NCI-H510A treated with DMSO at 0.1 percent for 48 hours (cell line): ENCODE results near the gene CWC27.

Experiments used
- DNase-seq: peaks from one replicate; lab custom pipeline; 2025; lab: John Stamatoyannopoulos, UW

The CWC27 gene

DNA sequence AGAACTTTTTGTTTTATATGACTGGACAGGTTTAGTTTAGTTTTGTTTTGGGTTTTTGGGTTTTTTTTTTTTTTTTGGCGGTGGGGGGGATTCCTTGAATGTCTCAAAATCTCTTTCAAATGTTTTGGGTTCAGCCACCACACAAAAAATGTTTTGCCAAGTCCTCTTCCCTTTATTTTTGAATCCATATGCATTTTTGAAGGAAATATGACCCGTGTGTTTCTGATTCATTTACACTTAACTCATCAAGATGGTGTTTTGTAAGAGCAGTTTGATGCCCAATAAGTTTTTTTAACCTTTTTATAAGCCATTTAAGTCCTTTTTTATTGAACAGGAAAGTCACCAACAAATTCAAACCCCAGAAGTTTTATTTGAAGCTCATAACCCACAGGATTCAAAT, 209.8 kb downstream of the CWC27 start:
- DNase-seq, result no peak

DNA sequence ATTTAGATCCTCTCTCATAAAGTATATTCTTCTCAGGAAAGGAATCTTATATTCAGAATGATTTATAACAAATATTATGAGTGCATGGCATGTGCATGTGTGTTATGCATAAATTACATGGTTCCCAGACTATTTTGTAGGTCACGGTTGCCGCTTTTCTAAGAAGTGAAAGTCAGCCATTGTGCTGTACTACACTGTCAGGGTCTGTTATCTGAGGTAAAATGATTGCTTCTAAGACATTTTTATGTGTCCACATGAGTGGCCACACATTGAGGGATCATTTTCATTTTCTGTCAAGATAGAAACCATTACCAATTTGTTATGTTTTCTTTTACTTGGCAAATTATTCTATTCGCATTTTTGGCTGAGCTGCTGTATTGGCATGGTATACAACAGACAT, 210.8 kb downstream of the CWC27 start:
- DNase-seq, result no peak

DNA sequence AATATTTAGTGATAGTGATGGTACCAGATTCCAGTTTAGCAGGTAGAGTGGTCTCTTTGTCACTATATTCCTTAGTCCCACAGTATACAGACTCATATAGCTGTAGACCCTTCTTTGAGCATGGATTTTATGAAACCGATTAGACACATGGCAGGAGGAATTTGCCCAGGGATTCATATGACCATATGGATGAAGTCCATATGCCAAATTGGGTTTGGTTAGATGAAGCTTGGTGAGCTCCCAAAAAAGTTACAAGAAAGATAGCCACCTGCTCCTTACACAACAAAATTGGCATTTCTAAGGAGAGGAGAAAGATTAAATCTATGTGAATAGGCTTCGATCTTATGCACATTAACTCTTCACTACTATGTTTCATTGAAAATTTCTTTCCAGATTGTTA, 211.4 kb downstream of the CWC27 start:
- DNase-seq, result no peak

DNA sequence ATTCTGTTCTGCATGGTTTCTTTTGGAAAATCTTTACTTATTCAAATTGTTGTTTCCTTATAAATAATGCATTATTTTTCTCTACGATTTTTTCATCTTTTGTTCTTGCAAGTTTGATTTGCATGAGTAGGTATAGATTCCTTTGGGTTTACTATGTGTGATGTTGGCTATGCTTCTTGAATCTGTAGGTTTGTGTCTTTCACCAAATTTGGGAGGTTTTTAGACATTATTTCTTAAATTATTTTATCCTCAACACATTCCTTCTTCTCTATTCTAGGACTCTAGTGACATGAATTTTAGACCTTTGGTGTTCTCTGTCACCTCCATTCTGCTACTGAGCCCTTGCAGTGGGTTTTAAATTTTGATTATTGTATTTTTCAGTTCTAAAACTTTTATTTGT, 219.0 kb downstream of the CWC27 start:
- DNase-seq, result no peak

DNA sequence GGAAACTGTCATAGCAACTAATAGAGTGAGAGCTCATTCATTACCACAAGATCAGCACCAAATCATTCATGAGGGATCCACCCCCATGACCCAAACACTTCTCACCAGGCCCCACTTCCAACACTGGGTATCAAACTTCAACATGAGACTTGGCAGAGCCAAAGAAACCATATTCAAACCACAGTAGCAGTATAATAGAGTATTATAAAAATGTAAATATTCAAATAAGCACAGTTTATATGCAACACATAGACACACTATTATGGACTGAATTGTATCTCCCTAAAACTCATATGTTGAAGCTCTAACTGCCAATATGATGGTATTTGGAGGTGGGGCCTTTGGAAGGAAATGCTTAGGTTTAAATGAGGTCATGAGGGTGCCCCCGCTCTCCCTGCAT, 240.5 kb downstream of the CWC27 start:
- no peak for DNase-seq

DNA sequence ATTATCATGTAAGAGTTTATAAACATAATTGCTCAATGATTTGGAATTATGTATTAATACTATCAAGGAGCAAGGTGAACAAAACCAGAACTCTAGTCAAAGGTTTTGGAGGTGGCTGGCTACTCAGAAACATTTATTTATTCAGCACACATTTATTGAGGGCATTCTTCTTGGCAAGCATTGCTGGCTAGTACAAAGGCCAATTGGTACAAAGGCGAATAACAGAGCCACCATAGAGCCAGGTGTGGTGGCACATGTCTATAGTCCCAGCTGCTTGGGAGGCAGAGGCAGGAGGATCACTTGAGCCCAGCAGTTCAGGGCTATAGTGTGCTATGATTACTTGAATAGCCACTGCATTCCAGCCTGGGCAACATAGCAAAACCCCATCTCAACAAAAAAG, 242.1 kb downstream of the CWC27 start:
- DNase-seq, result no peak

DNA sequence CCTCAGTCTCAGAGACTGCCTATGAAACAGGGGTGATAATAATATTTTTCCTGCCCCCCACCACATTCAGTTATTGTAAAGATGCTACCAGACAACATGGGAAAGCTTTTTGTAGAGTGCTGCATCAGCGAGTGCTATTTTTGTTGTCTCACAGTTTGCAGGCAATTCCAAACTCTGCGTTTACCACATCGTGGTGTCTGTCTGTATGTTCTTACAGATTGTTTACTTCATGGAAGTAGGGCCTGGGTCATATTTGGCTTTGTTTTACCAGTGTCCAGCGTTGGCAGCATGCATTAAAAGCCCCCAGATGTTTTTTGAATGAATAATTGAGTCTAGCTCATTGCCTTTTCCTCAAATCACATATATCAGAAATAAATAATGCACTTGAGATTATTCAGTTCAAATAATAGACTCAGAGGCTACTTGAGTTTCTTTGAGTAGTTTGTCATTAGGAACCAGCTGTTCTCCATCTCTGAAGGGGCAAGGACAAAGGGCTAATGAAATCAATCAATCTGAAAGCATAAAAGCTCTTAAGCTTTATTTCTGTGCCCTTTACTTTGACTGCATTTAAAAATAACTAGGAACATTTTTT, 243.7 kb downstream of the CWC27 start:
- no peak for DNase-seq

DNA sequence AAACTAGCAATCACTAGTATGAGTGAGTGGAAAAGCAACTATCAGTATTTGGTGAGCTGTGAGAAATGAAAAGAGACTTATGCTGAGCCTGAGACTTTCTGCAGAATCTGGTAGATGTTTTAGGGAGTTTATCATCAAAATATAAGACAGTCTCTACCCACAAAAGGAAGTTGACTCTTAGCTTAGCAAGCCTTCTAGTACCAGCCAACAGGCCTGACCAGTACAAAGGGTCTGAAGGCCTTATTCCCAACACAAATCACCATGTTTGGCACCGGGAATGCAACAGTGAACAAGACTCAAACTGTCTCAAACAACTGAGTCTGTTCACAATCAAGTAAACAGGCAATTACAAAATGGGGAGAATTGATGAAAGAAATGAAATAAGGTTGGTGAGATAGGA, 244.4 kb downstream of the CWC27 start:
- DNase-seq, result no peak

DNA sequence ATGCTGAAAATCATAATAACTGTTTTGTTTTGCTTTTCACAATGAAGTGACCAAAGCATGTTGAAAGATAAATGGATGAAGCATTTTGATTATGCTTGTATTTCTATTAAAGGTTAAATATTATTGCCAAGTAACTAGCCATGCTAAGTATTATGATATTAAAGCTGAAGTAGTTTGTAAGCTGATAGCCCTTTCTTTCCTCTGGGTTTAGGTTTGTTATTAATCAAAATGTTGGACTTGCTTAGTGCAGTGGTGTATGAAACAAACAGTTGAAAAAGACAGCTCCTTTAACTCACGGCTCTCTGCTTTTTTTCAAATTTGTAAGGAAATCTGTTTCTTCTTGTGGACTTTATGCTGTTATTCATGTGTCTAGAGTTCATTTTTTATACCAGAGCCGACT, 246.0 kb downstream of the CWC27 start:
- no peak for DNase-seq

DNA sequence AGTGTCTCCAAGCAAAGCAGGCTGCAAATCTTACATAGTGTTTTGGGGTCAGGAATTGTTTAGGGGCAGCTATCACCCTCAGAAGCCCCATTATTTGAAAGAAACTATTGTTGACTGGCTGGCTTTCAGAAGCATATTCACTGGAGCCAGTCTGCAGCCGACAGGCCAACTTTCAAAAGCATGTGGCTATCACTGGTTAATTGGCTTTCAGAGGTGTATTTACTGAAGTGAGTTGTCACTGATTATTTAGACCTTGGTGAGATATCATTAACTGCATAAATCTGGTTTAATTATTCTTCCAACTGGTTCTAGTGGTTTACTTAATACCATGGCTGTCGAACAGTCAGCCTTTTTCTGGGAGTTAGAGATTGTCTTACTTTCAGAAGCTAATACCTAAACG, 247.0 kb downstream of the CWC27 start:
- DNase-seq, result no peak

DNA sequence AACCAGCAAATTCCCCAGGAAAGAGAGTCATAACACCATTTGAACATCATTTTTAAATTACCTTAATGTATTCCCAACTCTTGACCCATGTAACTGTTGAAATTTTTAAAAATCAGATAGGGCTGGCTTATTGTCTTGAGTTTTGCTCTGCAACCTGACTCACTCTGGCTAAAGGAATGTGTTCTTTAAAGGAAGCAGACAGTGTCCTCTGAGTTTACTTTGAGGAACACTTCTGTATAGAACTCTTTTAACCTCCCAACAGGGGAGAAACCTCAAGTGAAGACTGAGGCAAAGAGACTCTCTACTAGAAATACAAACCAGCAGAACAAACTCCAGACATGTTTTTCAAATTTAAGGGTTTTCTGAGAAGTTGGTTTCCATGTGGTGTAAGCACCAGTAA, 248.9 kb downstream of the CWC27 start:
- no peak for DNase-seq

DNA sequence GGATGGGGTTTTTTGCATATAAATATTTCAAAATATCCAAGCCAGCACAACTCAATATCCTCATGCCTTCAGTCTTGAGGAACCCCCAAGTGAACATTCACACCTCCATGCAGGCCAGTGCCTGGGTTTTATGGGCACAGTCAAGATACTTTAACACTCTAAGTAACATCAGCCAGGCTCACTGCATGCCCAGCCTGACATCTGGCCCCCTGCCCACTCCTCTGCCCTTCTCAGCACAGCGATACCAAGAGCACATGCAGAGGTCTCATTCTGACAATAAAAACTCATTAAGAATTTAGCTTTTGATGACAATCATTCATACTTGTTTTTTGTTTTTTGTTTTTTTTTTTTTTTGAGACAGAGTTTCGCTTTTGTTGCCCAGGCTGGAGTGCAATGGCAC, 250.0 kb downstream of the CWC27 start:
- DNase-seq, result no peak

DNA sequence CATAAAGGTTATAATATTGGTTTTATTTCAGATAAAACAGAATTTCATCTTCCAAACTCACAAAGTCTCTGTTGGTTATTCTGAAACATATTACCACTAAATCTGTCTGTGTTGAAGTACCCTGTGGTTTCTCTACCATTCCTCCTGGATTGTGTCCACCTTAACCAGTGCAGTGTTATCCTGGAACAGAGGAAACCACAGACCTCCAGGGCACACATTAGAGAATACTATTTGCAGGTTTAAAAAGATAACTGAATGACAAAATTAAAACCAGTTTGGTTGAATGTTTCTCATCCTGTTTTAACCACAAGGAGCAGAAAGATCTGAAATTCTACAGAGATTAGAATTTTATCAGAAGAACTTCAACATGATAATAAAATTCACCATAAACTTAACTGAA, 251.8 kb downstream of the CWC27 start:
- DNase-seq, result no peak

DNA sequence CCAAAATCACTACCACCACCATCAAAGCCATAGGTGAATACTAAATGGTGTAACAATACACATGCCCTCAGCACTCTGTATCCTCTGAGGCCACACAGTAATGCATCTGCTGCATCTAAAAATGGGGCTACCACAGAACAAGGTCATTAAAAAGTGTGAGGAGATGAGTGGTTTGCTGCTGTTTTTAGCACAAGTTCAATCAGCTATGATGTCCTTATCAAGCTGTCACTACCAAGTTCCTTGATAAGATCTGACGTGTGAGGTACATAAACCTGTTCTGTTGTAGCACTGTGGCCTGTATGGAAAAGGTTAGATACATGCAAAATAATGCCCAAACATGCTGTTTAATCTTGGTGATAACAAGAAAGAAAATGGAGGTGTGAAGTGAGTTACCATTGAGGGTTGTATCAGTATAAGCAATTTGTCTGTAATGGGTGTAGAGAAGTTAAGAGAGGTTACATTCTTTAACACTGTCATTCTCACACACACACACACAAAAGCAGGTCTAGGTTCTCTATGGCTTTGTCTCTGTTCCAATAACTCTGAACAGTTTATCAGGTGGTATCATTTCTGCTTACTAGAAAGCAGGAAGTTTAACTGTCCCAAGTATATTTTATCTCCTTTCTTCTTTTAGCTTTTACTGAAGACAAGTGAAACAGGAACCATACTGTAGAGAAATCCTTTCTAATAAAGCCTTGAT, 252.9 kb downstream of the CWC27 start:
- no peak for DNase-seq

DNA sequence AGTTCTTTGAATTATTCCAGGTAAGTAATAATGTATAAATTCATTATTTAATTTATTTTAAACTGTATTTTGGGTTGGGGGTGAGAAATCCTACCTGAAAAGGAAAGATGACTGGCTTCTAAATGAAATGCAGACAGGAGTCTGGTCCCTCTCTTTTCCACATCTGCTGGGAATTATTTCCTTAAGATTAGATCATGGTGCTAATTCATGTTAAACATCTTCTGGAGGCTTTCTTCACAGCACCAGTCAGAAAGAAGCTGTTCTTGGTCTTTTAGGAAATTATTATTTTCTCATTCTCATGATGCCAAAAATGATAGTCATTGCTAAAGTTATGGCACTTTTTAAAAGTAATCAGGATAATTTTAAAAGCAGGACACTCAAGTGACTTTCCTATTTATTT, 254.2 kb downstream of the CWC27 start:
- DNase-seq, result no peak

DNA sequence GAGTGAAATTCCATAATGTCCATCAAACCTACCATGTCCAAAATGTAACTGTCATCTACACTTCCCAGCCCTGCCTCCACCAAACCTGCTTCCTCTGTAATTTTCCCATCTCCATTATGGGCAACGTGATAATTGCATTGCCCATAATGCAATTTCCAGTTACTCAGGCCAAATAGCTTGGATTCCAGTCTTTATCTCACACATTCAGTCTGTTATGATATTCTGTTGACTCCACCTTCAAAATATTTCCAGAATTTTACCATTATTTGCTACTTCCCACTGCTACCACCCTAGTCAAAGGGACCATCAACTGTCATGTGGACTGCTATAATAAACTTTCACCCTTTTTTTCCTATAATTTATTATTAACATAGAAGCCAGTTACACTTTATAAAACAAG, 256.0 kb downstream of the CWC27 start:
- no peak for DNase-seq

DNA sequence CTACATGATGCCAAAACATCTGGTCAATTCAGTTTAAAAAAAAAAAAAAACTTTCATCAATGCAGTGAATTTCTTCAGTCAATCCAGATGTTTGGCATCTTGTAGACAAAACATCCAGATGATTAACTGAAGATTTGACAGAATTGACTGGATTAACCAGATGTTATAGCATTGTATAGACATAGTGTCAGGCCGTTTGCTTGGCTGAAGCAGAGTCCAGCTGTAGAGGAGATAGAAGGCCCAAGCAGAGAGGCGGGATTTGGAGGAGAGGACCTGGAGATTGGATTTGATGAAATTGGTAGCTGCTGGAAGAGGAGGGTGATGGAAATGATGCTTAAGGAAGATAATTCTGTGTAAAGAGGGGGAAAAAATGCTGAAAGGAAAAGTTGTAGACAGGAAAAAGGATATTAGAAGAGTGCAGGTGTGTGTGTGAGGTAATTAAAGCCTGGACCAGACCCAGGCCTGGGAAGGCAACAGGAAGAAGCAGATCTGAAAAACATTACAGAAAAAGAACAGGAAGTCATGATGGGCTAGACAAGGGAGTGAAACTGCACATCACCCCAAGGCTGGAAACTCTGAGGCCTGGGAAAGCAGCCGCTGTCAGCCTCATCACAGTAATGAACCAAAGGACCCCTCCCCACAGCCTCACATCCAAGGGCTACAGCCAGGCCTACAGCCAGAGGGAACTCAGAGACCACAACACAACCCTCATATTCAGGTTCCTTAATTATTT, 258.3 kb downstream of the CWC27 start:
- DNase-seq, result no peak

DNA sequence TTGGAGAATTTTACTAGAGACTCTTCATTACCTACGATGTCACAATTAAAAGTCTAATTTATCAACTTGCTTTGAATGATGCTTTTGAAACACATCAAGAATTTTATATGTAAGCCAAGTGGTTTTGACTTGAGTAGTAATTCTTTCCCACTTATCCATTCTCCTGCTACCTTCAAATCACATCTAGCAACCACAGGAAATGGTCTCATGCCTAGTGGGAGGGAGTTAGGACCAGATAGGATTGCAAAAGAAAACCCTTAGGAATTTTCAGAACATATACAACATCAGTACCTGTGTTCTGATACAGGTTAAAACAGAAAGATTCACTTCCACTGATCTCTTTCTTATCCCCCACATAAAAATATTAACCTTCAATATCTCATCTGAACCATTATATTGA, 260.4 kb downstream of the CWC27 start:
- no peak for DNase-seq

DNA sequence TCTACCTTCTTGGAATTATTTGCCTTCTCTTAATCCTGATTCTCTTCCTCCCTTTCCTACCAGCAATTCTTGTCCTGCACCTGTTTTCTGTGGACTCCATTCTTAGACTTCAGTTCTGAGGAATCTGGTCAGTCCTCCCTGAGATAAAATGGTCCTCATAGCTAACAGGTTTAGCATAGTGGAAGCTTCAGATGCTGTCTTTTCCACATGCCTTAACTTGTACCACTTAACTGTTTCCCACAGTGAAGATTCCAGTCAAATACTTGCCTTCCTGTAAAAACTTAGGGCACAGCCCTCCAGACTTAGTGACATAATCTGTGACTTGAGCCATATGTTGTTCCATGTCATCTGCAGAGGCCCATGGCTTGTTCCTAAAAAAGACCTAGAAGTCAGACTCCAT, 261.3 kb downstream of the CWC27 start:
- no peak for DNase-seq

DNA sequence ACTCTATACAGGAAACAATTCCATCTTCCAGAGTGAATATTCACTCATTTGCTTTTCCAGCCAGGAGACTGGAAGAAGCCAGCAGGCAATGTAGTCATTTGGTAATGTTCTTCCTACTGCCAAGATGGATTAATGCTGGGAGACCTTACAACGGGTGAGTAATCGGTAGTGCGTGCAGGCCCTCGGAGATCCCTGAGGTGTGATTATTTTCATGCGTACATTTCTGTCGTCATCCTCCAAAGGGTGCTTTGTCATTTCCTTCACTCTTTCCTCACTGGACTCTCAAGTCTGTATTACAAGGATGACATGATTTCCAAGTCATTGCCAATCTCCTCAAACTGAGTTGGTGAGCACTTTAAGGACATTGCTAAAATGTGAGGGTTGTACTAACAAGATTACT, 263.5 kb downstream of the CWC27 start:
- no peak for DNase-seq

DNA sequence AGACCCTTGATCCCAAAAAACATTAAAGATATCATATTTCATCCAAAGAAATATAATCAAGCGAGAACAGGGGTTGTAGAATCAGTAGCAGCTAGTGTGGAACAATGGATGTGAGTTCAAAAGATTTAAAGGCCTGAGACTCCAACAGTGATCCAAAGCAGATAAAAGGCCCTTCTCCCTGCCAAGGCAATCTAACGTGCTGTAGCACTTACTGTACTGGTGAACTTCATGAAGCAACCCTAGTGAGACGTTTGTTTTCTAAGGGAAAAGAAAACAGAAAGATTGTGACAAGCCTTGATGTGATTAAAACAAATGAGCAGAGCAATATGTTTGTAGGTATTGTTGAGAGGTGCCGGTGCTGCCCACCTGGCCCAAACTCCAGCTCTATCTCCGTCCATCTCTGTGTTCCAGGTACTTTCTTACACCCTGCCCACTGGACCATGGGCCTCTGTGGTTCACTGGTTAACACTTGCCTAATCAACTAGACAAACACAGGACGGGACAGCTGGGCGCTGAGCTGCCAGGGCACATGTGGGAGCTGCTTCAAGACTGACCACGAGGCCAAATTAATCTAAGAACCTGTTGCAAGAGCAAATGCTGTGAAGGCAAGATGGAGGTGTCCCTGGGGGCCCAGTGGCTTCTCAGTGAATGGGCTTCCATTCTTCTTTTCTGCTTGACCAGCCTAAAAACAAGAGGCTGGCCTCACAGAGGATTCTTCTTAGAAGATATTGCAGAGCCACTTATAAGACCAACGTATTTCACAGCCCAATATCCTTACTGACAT, 265.5 kb downstream of the CWC27 start:
- no peak for DNase-seq

DNA sequence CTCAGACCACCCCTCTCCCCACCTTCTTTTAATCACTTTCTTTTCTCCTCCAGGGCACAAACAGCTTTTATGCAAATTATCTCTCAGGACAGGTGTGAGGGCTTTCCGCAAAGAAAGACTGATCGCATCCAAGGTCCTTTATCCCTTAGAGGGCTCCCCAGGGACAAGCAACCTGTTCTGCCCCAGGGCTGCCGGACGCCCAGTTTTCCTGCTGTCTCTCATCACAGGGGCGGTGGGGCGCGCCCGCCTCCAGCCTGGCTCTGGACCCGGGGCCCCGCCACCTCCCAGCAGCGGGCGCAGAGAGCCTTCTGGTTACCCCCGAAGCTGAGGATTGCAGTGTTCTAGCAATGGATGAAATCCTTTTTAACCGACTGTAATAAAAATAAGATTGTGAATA, 266.1 kb downstream of the CWC27 start:
- DNase-seq, result no peak
